GM23248 (cell line): ENCODE measurements around the gene TMEM169.

ENCODE experiments used
- EZH2 ChIP-seq: fragments of 200-600 bp; sonication (generic); IDR thresholded peaks from 2 replicates; pipeline ENCODE4 v1.6.1; 2018; ENCODE audit warnings: antibody characterized with exemption, mild to moderate bottlenecking; ENCODE audit not compliant: insufficient read depth, poor library complexity, severe bottlenecking
- EZH2phosphoT487 ChIP-seq: fragments of 200-600 bp; sonication (generic); IDR thresholded peaks from 2 replicates; pipeline ENCODE4 v1.6.1; 2018; ENCODE audit warnings: antibody characterized with exemption, moderate library complexity, mild to moderate bottlenecking, low read depth; ENCODE audit not compliant: insufficient read depth

DNA sequence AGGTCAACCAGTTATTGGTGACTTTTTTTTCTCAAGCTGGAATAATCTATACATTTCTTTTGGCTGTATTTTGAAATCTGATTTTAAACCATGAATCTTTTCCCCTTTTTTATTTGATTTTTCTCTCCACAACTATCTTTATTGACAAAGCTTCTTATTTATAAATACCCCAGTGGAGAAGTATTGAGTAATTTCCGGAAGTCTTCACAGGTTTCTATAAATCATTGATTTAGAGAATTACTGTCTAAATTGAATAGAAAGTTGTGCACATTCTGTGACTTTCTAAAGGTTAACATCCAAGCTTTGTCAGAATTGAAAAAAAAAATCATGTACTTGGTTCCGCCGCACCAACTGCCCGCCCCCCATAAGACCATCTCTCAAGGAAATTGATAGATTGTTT, 67.3 kb downstream of the TMEM169 start:
- no peak for TF ChIP-seq EZH2
- TF ChIP-seq EZH2phosphoT487, result no peak
